Fibroblast of lung (primary cell): ENCODE measurements around the gene WDR64. TPM values are rescaled to one million over a fixed set of nuclear protein-coding genes. Genes with fewer than 3 reads are reported as not detected.

Experiments
- DNase-seq, 2 donors: peaks; one replicate each; pipeline versions ENCODE4 v3.0.0 to v3.0.0-alpha.2; 2010; ENCODE audit warnings: low read depth in 2 of 2
- H2AFZ ChIP-seq: 2 replicates; pipeline ENCODE4 v1.5.1; 2012; ENCODE audit warnings: low read length, control low read depth, inconsistent platforms
- H3K27ac ChIP-seq: 2 replicates; pipeline ENCODE4 v1.5.1; 2011; ENCODE audit warnings: low read length, control low read depth; ENCODE audit not compliant: insufficient read depth
- H3K27me3 ChIP-seq: 2 replicates; pipeline ENCODE4 v1.5.1; 2011; ENCODE audit warnings: mild to moderate bottlenecking, low read length; ENCODE audit not compliant: control insufficient read depth, insufficient read depth
- H3K36me3 ChIP-seq: 2 replicates; pipeline ENCODE4 v1.5.1; 2011; ENCODE audit warnings: low read length; ENCODE audit not compliant: control insufficient read depth, insufficient read depth
- H3K4me1 ChIP-seq: 2 replicates; pipeline ENCODE4 v1.5.1; 2011; ENCODE audit warnings: low read length; ENCODE audit not compliant: control insufficient read depth, insufficient read depth; ENCODE audit errors: extremely low read depth
- H3K4me2 ChIP-seq: 2 replicates; pipeline ENCODE4 v1.5.1; 2011; ENCODE audit warnings: low read length, control low read depth; ENCODE audit not compliant: insufficient read depth; ENCODE audit errors: extremely low read depth
- H3K4me3 ChIP-seq, 4 experiments: fragments of 200-600 bp in 1 of 4; sonication (generic) in 1 of 4; replicated peaks in 1 of 4; 2 replicates each; pipeline ENCODE4 v1.5.1; 2011 to 2016; ENCODE audit warnings: low read length in 4 of 4, low read depth in 3 of 4, mild to moderate bottlenecking in 3 of 4, control low read depth in 2 of 4, inconsistent platforms in 1 of 4, mixed read lengths in 1 of 4; ENCODE audit not compliant: insufficient read depth in 1 of 4; ENCODE audit errors: control extremely low read depth in 1 of 4
- H3K79me2 ChIP-seq: 2 replicates; pipeline ENCODE4 v1.5.1; 2012; ENCODE audit warnings: mild to moderate bottlenecking, low read length, inconsistent platforms; ENCODE audit not compliant: control insufficient read depth, insufficient read depth
- H3K9ac ChIP-seq: 2 replicates; pipeline ENCODE4 v1.5.1; 2011; ENCODE audit warnings: mild to moderate bottlenecking, low read length, control low read depth; ENCODE audit not compliant: insufficient read depth
- H3K9me3 ChIP-seq: 2 replicates; pipeline ENCODE4 v1.5.1; 2012; ENCODE audit warnings: low read depth, low read length; ENCODE audit not compliant: control insufficient read depth, insufficient read depth
- H4K20me1 ChIP-seq: 2 replicates; pipeline ENCODE4 v1.5.1; 2011; ENCODE audit warnings: low read length; ENCODE audit not compliant: control insufficient read depth, insufficient read depth; ENCODE audit errors: extremely low read depth
- CTCF ChIP-seq, 2 donors: IDR thresholded peaks in 1 of 2; conservative IDR thresholded peaks in 1 of 2; 1 replicate in 1 of 2; 2 replicates in 1 of 2; pipeline ENCODE4 v1.5.1; 2011 to 2012; ENCODE audit warnings: low read length in 2 of 2, control low read depth in 1 of 2, inconsistent platforms in 1 of 2, low read depth in 1 of 2, mild to moderate bottlenecking in 1 of 2
- EZH2 ChIP-seq: IDR thresholded peaks from 2 replicates; pipeline ENCODE4 v1.5.1; 2012; ENCODE audit warnings: low read length, control low read depth, mild to moderate bottlenecking; ENCODE audit errors: missing control alignments
- polyA plus RNA-seq, 2 donors: library from polyadenylated mRNA; depleted of rRNA in 1 of 2; stranded (reverse) in 1 of 2; unstranded in 1 of 2; fragments of >200 nt; gene quantifications; 2 replicates each; pipeline ENCODE4 v1.2.1, GENCODE V29; 2011 to 2012; ENCODE audit warnings: missing spikeins in 1 of 2
- total RNA-seq: library from RNA; depleted of rRNA; stranded (reverse); fragments of >200 nt; gene quantifications from 2 replicates; pipeline ENCODE4 v1.2.1, GENCODE V29; 2014

WDR64 gene
- total and polyA plus RNA-seq, 2 donors (not counting 1 experiment from before 2014, with no cell fraction given), result not detected

- H3K4me1 ChIP-seq, result no peaks in the 10 kb centered on the region
- H3K36me3 ChIP-seq, result no peaks in the 10 kb centered on the region
- DNase-seq, result peak in 1 of 2 donors; percentile 53
- no peak overlapping the region for H2AFZ ChIP-seq
- H3K79me2 ChIP-seq, result no peaks in the 10 kb centered on the region
- H3K4me3 ChIP-seq, result no peak overlapping the region
- H3K9me3 ChIP-seq, result no peaks in the 10 kb centered on the region
- H3K4me2 ChIP-seq, result no peak overlapping the region
- no peak overlapping the region for H3K27ac ChIP-seq
- no peak for TF ChIP-seq CTCF (conservative IDR thresholded peaks at IDR 0.05 in 1 of 2, IDR thresholded peaks at IDR 0.05 in 1 of 2; ENCODE audit: low read depth in 1 of 2, low read length in 2 of 2)
- TF ChIP-seq EZH2, result no peak
- no peak overlapping the region for H3K9ac ChIP-seq
- H4K20me1 ChIP-seq, result no peaks in the 10 kb centered on the region
- H3K27me3 ChIP-seq, result no peaks in the 10 kb centered on the region
Observed at GRCh38 chr1:241706967-241707366, 54.9 kb downstream of the WDR64 start.

GRCh38 chr1:241707442-241707841, 55.4 kb downstream of the WDR64 start:
- H2AFZ ChIP-seq, result no peak overlapping the region
- H3K9ac ChIP-seq, result no peak overlapping the region
- H3K4me3 ChIP-seq, result no peak overlapping the region
- H4K20me1 ChIP-seq, result no peaks in the 10 kb centered on the region
- H3K4me2 ChIP-seq, result no peak overlapping the region
- no peaks in the 10 kb centered on the region for H3K4me1 ChIP-seq
- H3K9me3 ChIP-seq, result no peaks in the 10 kb centered on the region
- no peaks in the 10 kb centered on the region for H3K79me2 ChIP-seq
- H3K27ac ChIP-seq, result no peak overlapping the region
- no peak for DNase-seq
- no peaks in the 10 kb centered on the region for H3K27me3 ChIP-seq
- TF ChIP-seq CTCF (conservative IDR thresholded peaks at IDR 0.05 in 1 of 2, IDR thresholded peaks at IDR 0.05 in 1 of 2; ENCODE audit: low read depth in 1 of 2, low read length in 2 of 2) (no peak), EZH2 (no peak)
- H3K36me3 ChIP-seq, result no peaks in the 10 kb centered on the region

- no peaks in the 10 kb centered on the region for H3K9me3 ChIP-seq
- no peaks in the 10 kb centered on the region for H3K79me2 ChIP-seq
- no peaks in the 10 kb centered on the region for H3K27me3 ChIP-seq
- H3K9ac ChIP-seq, result no peak overlapping the region
- H2AFZ ChIP-seq, result no peak overlapping the region
- H3K4me1 ChIP-seq, result no peaks in the 10 kb centered on the region
- H4K20me1 ChIP-seq, result no peaks in the 10 kb centered on the region
- H3K4me2 ChIP-seq, result no peak overlapping the region
- no peaks in the 10 kb centered on the region for H3K36me3 ChIP-seq
- H3K4me3 ChIP-seq, result no peak overlapping the region
- TF ChIP-seq CTCF (conservative IDR thresholded peaks at IDR 0.05 in 1 of 2, IDR thresholded peaks at IDR 0.05 in 1 of 2; ENCODE audit: low read depth in 1 of 2, low read length in 2 of 2) (no peak), EZH2 (no peak)
- no peak overlapping the region for H3K27ac ChIP-seq
- no peak for DNase-seq
Observed at GRCh38 chr1:241711326-241711725, 59.2 kb downstream of the WDR64 start.
